Hepatocyte (in vitro differentiated cells): ENCODE measurements around the gene FAM124A.

Experiments used
- EZH2 ChIP-seq: fragments of 200-600 bp; sonication (generic); IDR thresholded peaks from 2 replicates; pipeline ENCODE4 v1.6.1; 2016; ENCODE audit warnings: antibody characterized with exemption, mild to moderate bottlenecking, borderline replicate concordance
- EZH2phosphoT487 ChIP-seq: fragments of 200-600 bp; sonication (generic); IDR thresholded peaks from one replicate; pipeline ENCODE4 v1.6.1; 2018; ENCODE audit warnings: antibody characterized with exemption, mild to moderate bottlenecking, low read depth, moderate library complexity; ENCODE audit not compliant: unreplicated experiment, severe bottlenecking
- TF ChIP-seq, protein P1 (sequence below): fragments of 200-600 bp; sonication (generic); IDR thresholded peaks from 2 replicates; pipeline ENCODE4 v1.5.1; 2016; ENCODE audit warnings: antibody characterized with exemption, mild to moderate bottlenecking; ENCODE audit not compliant: poor library complexity

DNA sequence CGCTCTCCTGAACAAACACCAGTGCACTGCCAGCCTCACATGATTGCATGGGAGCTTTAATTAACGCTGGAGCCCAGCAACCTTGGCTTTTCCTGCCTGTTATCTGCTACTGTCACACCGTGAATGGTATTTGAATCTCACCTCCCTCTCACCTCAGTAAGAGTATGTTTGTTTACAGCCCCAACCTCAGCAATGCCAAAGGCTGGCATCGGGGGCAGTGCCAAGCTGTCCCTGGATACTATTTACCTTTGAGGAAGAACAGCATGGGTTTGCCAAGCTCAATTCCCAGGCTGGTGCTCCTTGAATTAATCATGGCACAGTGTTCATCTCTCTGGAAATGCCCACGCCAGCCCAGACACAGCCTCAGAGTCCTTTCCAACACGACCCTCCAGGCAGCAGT, 60.1 kb downstream of the FAM124A start:
- TF ChIP-seq, protein P1, sequence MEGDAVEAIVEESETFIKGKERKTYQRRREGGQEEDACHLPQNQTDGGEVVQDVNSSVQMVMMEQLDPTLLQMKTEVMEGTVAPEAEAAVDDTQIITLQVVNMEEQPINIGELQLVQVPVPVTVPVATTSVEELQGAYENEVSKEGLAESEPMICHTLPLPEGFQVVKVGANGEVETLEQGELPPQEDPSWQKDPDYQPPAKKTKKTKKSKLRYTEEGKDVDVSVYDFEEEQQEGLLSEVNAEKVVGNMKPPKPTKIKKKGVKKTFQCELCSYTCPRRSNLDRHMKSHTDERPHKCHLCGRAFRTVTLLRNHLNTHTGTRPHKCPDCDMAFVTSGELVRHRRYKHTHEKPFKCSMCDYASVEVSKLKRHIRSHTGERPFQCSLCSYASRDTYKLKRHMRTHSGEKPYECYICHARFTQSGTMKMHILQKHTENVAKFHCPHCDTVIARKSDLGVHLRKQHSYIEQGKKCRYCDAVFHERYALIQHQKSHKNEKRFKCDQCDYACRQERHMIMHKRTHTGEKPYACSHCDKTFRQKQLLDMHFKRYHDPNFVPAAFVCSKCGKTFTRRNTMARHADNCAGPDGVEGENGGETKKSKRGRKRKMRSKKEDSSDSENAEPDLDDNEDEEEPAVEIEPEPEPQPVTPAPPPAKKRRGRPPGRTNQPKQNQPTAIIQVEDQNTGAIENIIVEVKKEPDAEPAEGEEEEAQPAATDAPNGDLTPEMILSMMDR, result no peak
- TF ChIP-seq EZH2 (no peak), EZH2phosphoT487 (no peak)
